HepG2 (cell line): ENCODE data around the gene CPM. TPM values are rescaled to one million over a fixed set of nuclear protein-coding genes. Genes with fewer than 3 reads are reported as not detected.

Source experiments
- ATAC-seq: fragments of 200-7000 bp; cut with Tn5 transposase; 3 replicates; pipeline ENCODE4 v1.9.1; 2020; ENCODE audit warnings: mild to moderate bottlenecking, moderate library complexity
- BruUV-seq: library from RNA; stranded (reverse); fragments of 400-500 nt; replicated peaks from 2 replicates; lab custom pipeline; 2021; lab: Mats Ljungman, UMichigan
- CTCF ChIA-PET: fragments of 300-600 bp; formaldehyde crosslinking; extraction: SDS; loops from one replicate; lab custom pipeline; 2021; ENCODE audit warnings: low total read pairs, inconsistent platforms, low intra/inter-chr PET ratio; lab: Yijun Ruan, JAX
- POLR2A ChIA-PET: fragments of 350-600 bp; sonication (Branson Sonifier 250); formaldehyde crosslinking; loops from one replicate; lab custom pipeline; 2020; ENCODE audit warnings: antibody characterized with exemption, inconsistent platforms; lab: Yijun Ruan, JAX
- DNase-seq: peaks from one replicate; pipeline ENCODE4 v3.0.0-alpha.2; 2015; ENCODE audit warnings: low spot score
- FAIRE-seq: peaks from 3 replicates; lab custom pipeline; 2011; peaks lifted over from hg19 to GRCh38; lab: Jason Lieb, UNC
- H2AFZ ChIP-seq: one replicate; pipeline ENCODE4 v1.6.1; 2011; ENCODE audit warnings: low read length, inconsistent platforms
- H3K27ac ChIP-seq: fragments of 300-600 bp; 3 replicates; pipeline ENCODE4 v1.8.0; 2011; ENCODE audit warnings: mixed run types, mild to moderate bottlenecking, mixed read lengths, low read length, inconsistent platforms; ENCODE audit not compliant: insufficient read depth; ENCODE audit errors: extremely low read length
- H3K27me3 ChIP-seq, 2 experiments: fragments of 200-600 bp in 1 of 2; 2 replicates in 1 of 2; 3 replicates in 1 of 2; pipeline versions ENCODE4 v1.6.0 to v1.8.0; 2011; ENCODE audit warnings: low read length in 2 of 2, mild to moderate bottlenecking in 2 of 2, moderate library complexity in 2 of 2, inconsistent platforms in 1 of 2; ENCODE audit not compliant: insufficient read depth in 2 of 2, control insufficient read depth in 1 of 2
- H3K36me3 ChIP-seq, 2 experiments: fragments of 200-600 bp in 1 of 2; replicated peaks in 1 of 2; 2 replicates in 1 of 2; 3 replicates in 1 of 2; pipeline versions ENCODE4 v1.5.1 to v1.8.0; 2011; ENCODE audit warnings: low read length in 2 of 2, inconsistent platforms in 1 of 2; ENCODE audit not compliant: insufficient read depth in 2 of 2, control insufficient read depth in 1 of 2
- H3K4me1 ChIP-seq: 2 replicates; pipeline ENCODE4 v1.5.1; 2012; ENCODE audit warnings: low read length, inconsistent platforms; ENCODE audit not compliant: insufficient read depth
- H3K4me2 ChIP-seq: 2 replicates; pipeline ENCODE4 v1.6.0; 2011; ENCODE audit warnings: low read depth, low read length, inconsistent platforms
- H3K4me3 ChIP-seq, 3 experiments: fragments of 200-600 bp in 1 of 3; sonication (generic), shearing (Covaris generic) in 1 of 3; replicated peaks in 1 of 3; 2 replicates each; pipeline ENCODE4 v1.5.1; 2011 to 2016; ENCODE audit warnings: low read length in 3 of 3, inconsistent platforms in 2 of 3, low read depth in 2 of 3, mild to moderate bottlenecking in 2 of 3, control low read depth in 1 of 3, mixed read lengths in 1 of 3; ENCODE audit not compliant: insufficient read depth in 1 of 3
- H3K79me2 ChIP-seq: one replicate; pipeline ENCODE4 v1.6.1; 2011; ENCODE audit warnings: low read length, inconsistent platforms; ENCODE audit not compliant: insufficient read depth
- H3K9ac ChIP-seq: 2 replicates; pipeline ENCODE4 v1.6.0; 2011; ENCODE audit warnings: mild to moderate bottlenecking, low read depth, low read length, inconsistent platforms; ENCODE audit not compliant: insufficient read depth
- H3K9me3 ChIP-seq: 2 replicates; pipeline ENCODE4 v1.5.1; 2012; ENCODE audit warnings: mild to moderate bottlenecking, low read length
- H4K20me1 ChIP-seq: 2 replicates; pipeline ENCODE4 v1.6.0; 2011; ENCODE audit warnings: inconsistent platforms, mild to moderate bottlenecking, low read length, moderate library complexity; ENCODE audit not compliant: insufficient read depth
- AGO2 ChIP-seq: fragments of 200-400 bp; formaldehyde crosslinking; optimal IDR thresholded peaks from 2 replicates; pipeline ENCODE3; 2017; ENCODE audit warnings: mild to moderate bottlenecking, low read depth, low read length, moderate library complexity
- ARNTL ChIP-seq: sonication (generic); formaldehyde crosslinking; IDR thresholded peaks from 2 replicates; pipeline ENCODE4 v1.4.0; 2020; ENCODE audit warnings: mild to moderate bottlenecking, missing genetic modification reagents
- GATA4 ChIP-seq: sonication (generic); IDR thresholded peaks from 2 replicates; pipeline ENCODE4 v1.6.1; 2016; ENCODE audit warnings: antibody characterized with exemption, low read depth, borderline replicate concordance
- HES4 ChIP-seq: sonication (generic); formaldehyde crosslinking; IDR thresholded peaks from 2 replicates; pipeline ENCODE4 v1.9.0; 2021; ENCODE audit warnings: mild to moderate bottlenecking, missing genetic modification reagents, borderline replicate concordance
- JUN ChIP-seq: sonication (generic); formaldehyde crosslinking; IDR thresholded peaks from 2 replicates; pipeline ENCODE4 v1.4.0; 2020; ENCODE audit warnings: mild to moderate bottlenecking, missing genetic modification reagents
- KDM6A ChIP-seq: IDR thresholded peaks from 2 replicates; pipeline ENCODE4 v1.6.1; 2016; ENCODE audit warnings: low read depth
- PRDM15 ChIP-seq: sonication (generic); formaldehyde crosslinking; IDR thresholded peaks from 2 replicates; pipeline ENCODE4 v1.4.0; 2020; ENCODE audit warnings: missing genetic modification reagents
- ZBTB3 ChIP-seq: sonication (generic); formaldehyde crosslinking; IDR thresholded peaks from 2 replicates; pipeline ENCODE4 v1.4.0; 2020; ENCODE audit warnings: low read depth, mild to moderate bottlenecking, moderate library complexity, missing genetic modification reagents, borderline replicate concordance
- ZNF646 ChIP-seq: sonication (generic); formaldehyde crosslinking; IDR thresholded peaks from 2 replicates; pipeline ENCODE4 v1.9.0; 2021; ENCODE audit warnings: mild to moderate bottlenecking, missing genetic modification reagents
- WGBS: methylation state at CpG from one replicate; pipeline ENCODE4 v1.1.6; 2017; ENCODE audit warnings: low lambda C conversion rate; 5-methylcytosine and 5-hydroxymethylcytosine counted together
- in situ Hi-C: cut with HindIII; loops from 2 replicates; pipeline ENCODE4 v1.10.0; 2017; ENCODE audit warnings: low pct_unique_long_range_greater_than_20kb; ENCODE audit not compliant: extremely low pct_ligation_motif_present
- intact Hi-C: fragments of 100-400 bp; cut with micrococcal nuclease; formaldehyde crosslinking; loops from one replicate; pipeline ENCODE4 v1.10.0; 2022; ENCODE audit not compliant: unreplicated experiment
- polyA plus RNA-seq, 8 experiments: library from polyadenylated mRNA; depleted of rRNA in 3 of 8; stranded (reverse) in 7 of 8; unstranded in 1 of 8; fragments of >200 nt; fragmentation: Illumina TruSeq in 4 of 8; extraction: Trizol in 4 of 8; gene quantifications; 2 replicates each; pipeline versions ENCODE4 v1.2.1 to v1.2.3, GENCODE V29; 2011 to 2016; ENCODE audit warnings: low read depth in 4 of 8, missing spikeins in 1 of 8, mixed read lengths in 1 of 8; ENCODE audit not compliant: insufficient read depth in 1 of 8
- total RNA-seq, 5 experiments: library from RNA; depleted of rRNA; stranded (reverse); fragments of >200 nt; fragmentation: Illumina TruSeq; extraction: Trizol; gene quantifications; 2 replicates each; pipeline ENCODE4 v1.2.3, GENCODE V29; 2016; ENCODE audit warnings: low read depth in 1 of 5
- TF ChIP-seq, protein P1 (sequence below), 2 experiments: sonication (generic) in 1 of 2; formaldehyde crosslinking in 1 of 2; IDR thresholded peaks; 2 replicates each; pipeline versions ENCODE4 v1.4.0 to v1.6.1; 2018 to 2020; ENCODE audit warnings: missing genetic modification reagents in 2 of 2, borderline replicate concordance in 1 of 2, low read depth in 1 of 2, mild to moderate bottlenecking in 1 of 2, missing biosample characterization in 1 of 2

Gene CPM
- total and polyA plus RNA-seq, 2 of the 13 experiments (the other 11 are each of a cell fraction or from before 2014, with no cell fraction given): not detected

- Histone ChIP-seq H3K36me3 (peaks cover 6 to 63% of the 10 kb centered on the region in 2 experiments), H3K9ac (no peak overlapping the region), H3K4me1 (peaks cover 74% of the 10 kb centered on the region), H4K20me1 (peaks cover 79% of the 10 kb centered on the region), H3K79me2 (peaks cover 92% of the 10 kb centered on the region), H3K4me2 (peak overlapping the region; percentile 76), H3K27ac (no peak overlapping the region), H2AFZ (no peak overlapping the region), H3K9me3 (no peaks in the 10 kb centered on the region), H3K4me3 (peak overlapping the region; percentile 17 to 45 (median 36); a peak in 4 of 6 replicates), H3K27me3 (no peaks in the 10 kb centered on the region)
- ATAC-seq (peak; percentile 64), DNase-seq (no peak), FAIRE-seq (no peak)
- ChIA-PET CTCF (no interaction called here), POLR2A (interaction anchor here (0.6 to 8.3 kb wide), 3 partner anchors 7 to 448 kb away, joined by 3 to 54 read pairs (median 28); partner anchors contain the start of gene MDM2)
- in situ Hi-C loops (no loop called here), intact Hi-C loops (no loop called here)
- whole genome bisulfite sequencing: 55% methylated on average over 5 of the region's 5 CpGs
- no TSS peak for BruUV-seq
- TF ChIP-seq JUN (CRISPR knock-in tag) (no peak), ZNF646 (CRISPR knock-in tag) (no peak), AGO2 (peak; percentile 65), GATA4 (no peak), HES4 (no peak), ZBTB3 (no peak), ARNTL (CRISPR knock-in tag) (no peak), KDM6A (CRISPR knock-in tag) (no peak), PRDM15 (CRISPR knock-in tag) (no peak)
- TF ChIP-seq, protein P1, sequence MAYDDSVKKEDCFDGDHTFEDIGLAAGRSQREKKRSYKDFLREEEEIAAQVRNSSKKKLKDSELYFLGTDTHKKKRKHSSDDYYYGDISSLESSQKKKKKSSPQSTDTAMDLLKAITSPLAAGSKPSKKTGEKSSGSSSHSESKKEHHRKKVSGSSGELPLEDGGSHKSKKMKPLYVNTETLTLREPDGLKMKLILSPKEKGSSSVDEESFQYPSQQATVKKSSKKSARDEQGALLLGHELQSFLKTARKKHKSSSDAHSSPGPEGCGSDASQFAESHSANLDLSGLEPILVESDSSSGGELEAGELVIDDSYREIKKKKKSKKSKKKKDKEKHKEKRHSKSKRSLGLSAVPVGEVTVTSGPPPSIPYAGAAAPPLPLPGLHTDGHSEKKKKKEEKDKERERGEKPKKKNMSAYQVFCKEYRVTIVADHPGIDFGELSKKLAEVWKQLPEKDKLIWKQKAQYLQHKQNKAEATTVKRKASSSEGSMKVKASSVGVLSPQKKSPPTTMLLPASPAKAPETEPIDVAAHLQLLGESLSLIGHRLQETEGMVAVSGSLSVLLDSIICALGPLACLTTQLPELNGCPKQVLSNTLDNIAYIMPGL (CRISPR knock-in tag; IDR thresholded peaks at IDR 0.05; ENCODE audit: borderline replicate concordance in 1 of 2, low read depth in 1 of 2): no peak
Measured at GRCh38 chr12:68815232-68815927, 117.6 kb downstream of the CPM start.
